Trophoblast cell (in vitro differentiated cells and primary cell): ENCODE results near the gene ACTR1B.

ENCODE experiments used
- DNase-seq, 2 donors: peaks; one replicate each; pipeline ENCODE4 v3.0.0-alpha.2; 2016
- H2AFZ ChIP-seq: 2 replicates; pipeline ENCODE4 v1.6.1; 2013; ENCODE audit warnings: low read length, moderate library complexity, mild to moderate bottlenecking; ENCODE audit not compliant: insufficient read depth, poor library complexity
- H2AK5ac ChIP-seq: 2 replicates; pipeline ENCODE4 v1.6.1; 2013; ENCODE audit warnings: mild to moderate bottlenecking, low read length
- H2BK120ac ChIP-seq: 2 replicates; pipeline ENCODE4 v1.6.1; 2013; ENCODE audit warnings: low read length, mild to moderate bottlenecking, moderate library complexity; ENCODE audit not compliant: insufficient read depth, poor library complexity
- H2BK12ac ChIP-seq: 2 replicates; pipeline ENCODE4 v1.6.1; 2013; ENCODE audit warnings: mild to moderate bottlenecking, low read length, moderate library complexity
- H2BK5ac ChIP-seq: 2 replicates; pipeline ENCODE4 v1.6.1; 2013; ENCODE audit warnings: low read length, low read depth, moderate library complexity, mild to moderate bottlenecking; ENCODE audit not compliant: poor library complexity
- H3K14ac ChIP-seq: 2 replicates; pipeline ENCODE4 v1.6.1; 2013; ENCODE audit warnings: mild to moderate bottlenecking, low read length
- H3K18ac ChIP-seq: 2 replicates; pipeline ENCODE4 v1.6.1; 2013; ENCODE audit warnings: mild to moderate bottlenecking, low read length
- H3K23ac ChIP-seq: 2 replicates; pipeline ENCODE4 v1.6.1; 2013; ENCODE audit warnings: low read length
- H3K27ac ChIP-seq: 2 replicates; pipeline ENCODE4 v1.5.1; 2013; ENCODE audit warnings: low read depth, mild to moderate bottlenecking, inconsistent platforms, low read length, moderate library complexity
- H3K27me3 ChIP-seq: 2 replicates; pipeline ENCODE4 v1.6.1; 2013; ENCODE audit warnings: inconsistent platforms, mild to moderate bottlenecking, low read length, moderate library complexity; ENCODE audit not compliant: insufficient read depth
- H3K36me3 ChIP-seq, 2 experiments: 1 replicate in 1 of 2; 2 replicates in 1 of 2; pipeline ENCODE4 v1.6.1; 2013; ENCODE audit warnings: low read length in 2 of 2, mild to moderate bottlenecking in 2 of 2, moderate library complexity in 1 of 2; ENCODE audit not compliant: insufficient read depth in 2 of 2, control insufficient read depth in 1 of 2
- H3K4ac ChIP-seq: 2 replicates; pipeline ENCODE4 v1.6.1; 2013; ENCODE audit warnings: low read depth, mild to moderate bottlenecking, low read length, moderate library complexity
- H3K4me1 ChIP-seq, 2 experiments: 1 replicate in 1 of 2; 2 replicates in 1 of 2; pipeline ENCODE4 v1.6.1; 2013; ENCODE audit warnings: low read length in 2 of 2, mild to moderate bottlenecking in 2 of 2, moderate library complexity in 1 of 2; ENCODE audit not compliant: insufficient read depth in 2 of 2, control insufficient read depth in 1 of 2
- H3K4me2 ChIP-seq: 2 replicates; pipeline ENCODE4 v1.6.1; 2013; ENCODE audit warnings: inconsistent platforms, mild to moderate bottlenecking, low read length, moderate library complexity
- H3K4me3 ChIP-seq: 2 replicates; pipeline ENCODE4 v1.5.1; 2013; ENCODE audit warnings: mild to moderate bottlenecking, low read depth, low read length, inconsistent platforms
- H3K79me1 ChIP-seq: one replicate; pipeline ENCODE4 v1.6.1; 2013; ENCODE audit warnings: low read length
- H3K79me2 ChIP-seq: 2 replicates; pipeline ENCODE4 v1.6.1; 2013; ENCODE audit warnings: low read length, mild to moderate bottlenecking; ENCODE audit not compliant: control insufficient read depth, insufficient read depth, poor library complexity
- H3K9ac ChIP-seq: 2 replicates; pipeline ENCODE4 v1.6.1; 2013; ENCODE audit warnings: mild to moderate bottlenecking, low read length
- H3K9me3 ChIP-seq: 2 replicates; pipeline ENCODE4 v1.6.1; 2013; ENCODE audit warnings: low read depth, mild to moderate bottlenecking, control low read depth, inconsistent platforms, low read length; ENCODE audit not compliant: insufficient read depth
- H4K12ac ChIP-seq: 2 replicates; pipeline ENCODE4 v1.6.1; 2013; ENCODE audit warnings: low read depth, mild to moderate bottlenecking, low read length, moderate library complexity
- H4K8ac ChIP-seq: 2 replicates; pipeline ENCODE4 v1.6.1; 2013; ENCODE audit warnings: low read depth, mild to moderate bottlenecking, low read length, moderate library complexity
- H4K91ac ChIP-seq: one replicate; pipeline ENCODE4 v1.6.1; 2013; ENCODE audit warnings: low read depth, mild to moderate bottlenecking, low read length, moderate library complexity
- WGBS: extraction: QIAGEN DNeasy Blood & Tissue Kit; methylation state at CpG from one replicate; pipeline ENCODE4 v1.1.7; 2013; ENCODE audit warnings: missing lambda C conversion rate; ENCODE audit not compliant: insufficient read length, insufficient coverage; ENCODE audit errors: extremely low coverage; 5-methylcytosine and 5-hydroxymethylcytosine counted together

Gene ACTR1B

DNA sequence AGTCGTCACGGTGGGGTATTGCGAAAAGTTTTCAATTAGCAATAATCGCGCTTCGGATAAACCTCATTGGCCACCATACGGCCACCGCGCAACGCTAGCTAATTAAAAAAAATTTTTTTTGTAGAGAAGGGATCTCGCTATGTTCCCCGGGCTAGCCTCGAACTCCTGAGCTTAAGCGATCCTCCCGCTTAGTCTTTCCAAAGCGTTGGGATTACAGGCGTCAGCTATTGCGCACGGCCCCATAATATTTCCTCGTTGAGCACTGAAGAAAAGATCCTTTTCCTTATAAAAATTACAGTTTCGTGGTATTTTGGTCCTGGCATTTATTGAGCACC lies 759 bp upstream of the ACTR1B start:
- peak overlapping the region; percentile 78 for H2AFZ ChIP-seq
- peaks cover 18 to 22% of the 10 kb centered on the region in 2 experiments for H3K4me1 ChIP-seq
- H3K23ac ChIP-seq = no peak overlapping the region
- H3K27me3 ChIP-seq = no peaks in the 10 kb centered on the region
- peak overlapping the region; percentile 86 for H2BK120ac ChIP-seq
- peaks cover 17% of the 10 kb centered on the region for H3K79me1 ChIP-seq
- peak overlapping the region; percentile 38 for H4K12ac ChIP-seq
- no peak overlapping the region for H3K4ac ChIP-seq
- no peak overlapping the region for H2BK12ac ChIP-seq
- H4K8ac ChIP-seq = peak overlapping the region; percentile 58
- no peaks in the 10 kb centered on the region for H3K9me3 ChIP-seq
- peaks cover 10% of the 10 kb centered on the region for H3K79me2 ChIP-seq
- peak overlapping the region; percentile 78 for H3K4me3 ChIP-seq
- H3K36me3 ChIP-seq = peaks cover 6 to 10% of the 10 kb centered on the region in 2 experiments
- no peak overlapping the region for H3K9ac ChIP-seq
- peak overlapping the region; percentile 86 for H4K91ac ChIP-seq
- WGBS = no CpG with 5 or more reads among the region's 21 CpGs
- H3K27ac ChIP-seq = peak overlapping the region; percentile 96
- H2AK5ac ChIP-seq = no peak overlapping the region
- peak overlapping the region; percentile 69 for H3K4me2 ChIP-seq
- no peak overlapping the region for H3K18ac ChIP-seq
- H3K14ac ChIP-seq = no peak overlapping the region
- H2BK5ac ChIP-seq = peak overlapping the region; percentile 96
- DNase-seq = no peak

GRCh38 chr2:97663626-97663961 lies 250 bp downstream of the ACTR1B start:
- DNase-seq = no peak
- peak overlapping the region; percentile 50 for H2BK120ac ChIP-seq
- H3K4me2 ChIP-seq = peak overlapping the region; percentile 93
- peak overlapping the region; percentile 74 for H2BK5ac ChIP-seq
- peak overlapping the region; percentile 57 for H3K4ac ChIP-seq
- H3K27ac ChIP-seq = peak overlapping the region; percentile 92
- H3K27me3 ChIP-seq = no peaks in the 10 kb centered on the region
- peak overlapping the region; percentile 91 for H3K9ac ChIP-seq
- H4K12ac ChIP-seq = peak overlapping the region; percentile 36
- H3K9me3 ChIP-seq = no peaks in the 10 kb centered on the region
- peak overlapping the region; percentile 91 for H4K91ac ChIP-seq
- peaks cover 17% of the 10 kb centered on the region for H3K79me1 ChIP-seq
- peak overlapping the region; percentile 83 for H3K4me3 ChIP-seq
- WGBS = no CpG with 5 or more reads among the region's 46 CpGs
- H2AFZ ChIP-seq = peak overlapping the region; percentile 53
- no peak overlapping the region for H2BK12ac ChIP-seq
- H3K18ac ChIP-seq = peak overlapping the region; percentile 89
- H3K4me1 ChIP-seq = peaks cover 18 to 22% of the 10 kb centered on the region in 2 experiments
- H2AK5ac ChIP-seq = no peak overlapping the region
- H3K23ac ChIP-seq = no peak overlapping the region
- peaks cover 10% of the 10 kb centered on the region for H3K79me2 ChIP-seq
- H3K14ac ChIP-seq = peak overlapping the region; percentile 50
- H3K36me3 ChIP-seq = peaks cover 16 to 20% of the 10 kb centered on the region in 2 experiments
- peak overlapping the region; percentile 75 for H4K8ac ChIP-seq

DNA sequence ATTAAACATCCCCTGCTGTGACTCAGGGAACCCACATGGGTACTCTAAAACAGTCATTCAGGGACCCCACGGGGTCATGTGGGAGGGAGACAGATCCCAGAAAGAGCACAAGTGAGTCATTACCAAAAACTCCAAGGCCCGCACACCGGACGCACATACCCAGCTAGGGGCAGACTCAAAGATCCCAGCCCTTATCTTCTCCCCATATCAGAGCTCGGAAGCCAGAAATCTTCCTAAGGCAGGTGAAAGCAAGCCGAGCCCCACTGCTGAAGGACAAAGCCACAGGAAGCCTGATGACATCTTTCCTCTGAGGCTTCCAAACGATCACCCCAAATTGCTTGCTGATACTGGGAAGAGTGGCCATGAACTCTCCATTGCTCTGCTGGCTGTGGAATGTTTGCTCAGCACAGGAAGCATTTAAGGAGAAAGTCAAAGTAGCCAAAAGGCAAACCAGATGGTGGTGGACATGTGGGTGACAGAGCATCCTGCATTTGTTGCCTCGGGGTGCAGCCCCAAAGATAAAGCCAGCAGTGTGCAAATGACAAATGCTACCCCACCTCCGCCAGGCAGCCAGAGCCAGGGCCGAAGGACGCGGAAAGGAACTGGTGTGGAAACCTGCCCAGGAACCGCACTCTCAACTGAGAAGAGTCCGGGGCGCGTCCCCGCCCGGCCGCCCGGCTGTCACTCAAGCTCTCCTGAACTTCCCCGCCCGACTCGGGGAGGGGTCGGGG lies 784 bp downstream of the ACTR1B start:
- Histone ChIP-seq H4K8ac (peak overlapping the region; percentile 75), H3K79me1 (peaks cover 17% of the 10 kb centered on the region)
- WGBS = no CpG with 5 or more reads among the region's 24 CpGs

GRCh38 chr2:97662386-97662894 lies 1.4 kb downstream of the ACTR1B start:
- Histone ChIP-seq H4K12ac (no peak overlapping the region), H3K18ac (peak overlapping the region; percentile 62), H2AK5ac (no peak overlapping the region), H3K4ac (peak overlapping the region; percentile 83), H3K27ac (peak overlapping the region; percentile 92), H2AFZ (no peak overlapping the region), H3K27me3 (no peaks in the 10 kb centered on the region), H4K8ac (peak overlapping the region; percentile 4), H3K4me2 (peak overlapping the region; percentile 93), H3K9me3 (no peaks in the 10 kb centered on the region), H2BK5ac (peak overlapping the region; percentile 39), H2BK120ac (peak overlapping the region; percentile 40), H2BK12ac (peak overlapping the region; percentile 51), H3K4me3 (no peak overlapping the region), H3K36me3 (peaks cover 27 to 30% of the 10 kb centered on the region in 2 experiments), H3K23ac (no peak overlapping the region), H3K14ac (peak overlapping the region; percentile 34), H4K91ac (peak overlapping the region; percentile 50), H3K79me2 (peaks cover 10% of the 10 kb centered on the region), H3K4me1 (peaks cover 18 to 22% of the 10 kb centered on the region in 2 experiments), H3K79me1 (peaks cover 17% of the 10 kb centered on the region), H3K9ac (no peak overlapping the region)
- no CpG with 5 or more reads among the region's 12 CpGs for WGBS
- no peak for DNase-seq

More for the DNA sequence above, 784 bp downstream of the ACTR1B start:
- H3K4me3 ChIP-seq = peak overlapping the region; percentile 83
- peak overlapping the region; percentile 36 for H4K12ac ChIP-seq
- peak overlapping the region; percentile 74 for H2BK5ac ChIP-seq
- H3K23ac ChIP-seq = no peak overlapping the region
- peak overlapping the region; percentile 93 for H3K4me2 ChIP-seq
- H3K36me3 ChIP-seq = peaks cover 22 to 25% of the 10 kb centered on the region in 2 experiments
- peak overlapping the region; percentile 53 for H2AFZ ChIP-seq
- peak overlapping the region; percentile 91 for H3K9ac ChIP-seq
- peak overlapping the region; percentile 50 for H2BK120ac ChIP-seq
- H3K27me3 ChIP-seq = no peaks in the 10 kb centered on the region
- DNase-seq = peak; percentile 93
- H3K27ac ChIP-seq = peak overlapping the region; percentile 92
- H2AK5ac ChIP-seq = no peak overlapping the region
- peak overlapping the region; percentile 50 for H3K14ac ChIP-seq
- H3K79me2 ChIP-seq = peaks cover 10% of the 10 kb centered on the region
- H3K4ac ChIP-seq = peak overlapping the region; percentile 83
- no peaks in the 10 kb centered on the region for H3K9me3 ChIP-seq
- peaks cover 18 to 22% of the 10 kb centered on the region in 2 experiments for H3K4me1 ChIP-seq
- H3K18ac ChIP-seq = peak overlapping the region; percentile 89
- H2BK12ac ChIP-seq = no peak overlapping the region
- H4K91ac ChIP-seq = peak overlapping the region; percentile 91
